ENCODE results near the gene MYO10.
A peak's percentile ranks its signal among the peaks of the same experiment; 100 is the strongest.
"Not testable (repeated sequence)": the region's sequence is repeated elsewhere in the genome, so short reads cannot be mapped to it uniquely, and the experiment has no call there.

MYO10 gene

DNA sequence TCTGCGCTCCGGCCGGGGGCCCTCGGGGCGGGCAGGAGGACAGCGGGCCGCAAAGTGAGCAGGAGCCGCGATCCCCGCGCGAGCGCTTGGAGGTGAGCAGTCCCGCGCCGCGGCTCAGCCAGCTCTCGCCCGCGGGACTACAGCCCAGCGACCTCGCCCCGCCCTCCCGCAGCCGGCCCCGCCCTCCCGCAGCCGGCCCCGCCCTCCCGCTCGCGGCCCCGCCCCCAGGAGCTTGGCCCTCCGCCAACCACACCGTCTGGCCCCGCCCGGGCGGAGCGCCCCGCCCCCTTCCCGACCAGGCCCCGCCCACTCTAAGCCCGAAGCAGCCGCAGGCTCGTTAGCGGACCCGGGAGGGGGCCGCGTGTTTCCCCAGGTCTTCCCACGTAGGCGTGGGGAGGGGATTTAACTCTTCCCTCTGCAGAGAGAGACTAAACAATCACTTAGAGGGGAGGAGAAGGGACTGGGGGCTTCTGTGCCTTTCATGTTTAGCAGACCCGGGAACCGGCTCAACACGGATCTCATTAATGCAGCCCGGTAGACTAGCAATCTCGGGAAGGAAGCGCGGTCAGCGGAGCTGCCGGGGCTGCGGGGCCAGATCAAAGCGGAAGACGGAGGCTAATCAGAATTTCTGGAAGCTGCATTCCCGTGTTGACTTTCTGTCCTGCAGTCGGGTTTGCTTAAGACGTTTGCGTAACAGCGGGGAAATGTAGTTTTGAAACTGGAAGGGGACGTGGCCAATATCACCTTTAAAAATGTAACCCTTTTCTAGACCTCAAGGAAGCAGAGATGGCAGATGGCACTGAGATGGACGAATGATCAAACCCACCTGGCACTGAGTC lies at the start of gene MYO10:
Gene MYO10, minus strand, starts transcription at position 139 of the 839 bp plus-strand sequence. CDS start 480 bp downstream, outside the sequence.
- DNase-seq, result peak in 4 of 6 experiments; percentile 10 to 50 (median 24)

DNA sequence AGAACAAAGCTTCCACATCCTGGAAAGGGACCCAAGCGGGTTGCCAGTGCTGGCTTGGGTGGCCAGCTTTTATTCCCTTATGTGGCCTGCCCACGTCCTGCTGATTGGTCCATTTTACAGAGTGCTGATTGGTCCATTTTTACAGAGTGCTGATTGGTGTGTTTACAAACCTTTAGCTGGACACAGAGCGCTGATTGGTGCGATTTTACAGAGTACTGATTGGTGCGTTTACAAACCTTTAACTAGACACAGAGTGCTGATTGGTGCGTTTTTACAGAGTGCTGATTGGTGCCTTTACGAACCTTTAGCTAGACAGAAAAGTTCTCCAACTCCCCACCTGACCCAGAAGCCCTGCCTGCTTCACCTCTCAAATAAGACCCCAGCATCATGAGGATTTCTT lies 49.2 kb upstream of the MYO10 start:
- not testable (repeated sequence) for DNase-seq

DNA sequence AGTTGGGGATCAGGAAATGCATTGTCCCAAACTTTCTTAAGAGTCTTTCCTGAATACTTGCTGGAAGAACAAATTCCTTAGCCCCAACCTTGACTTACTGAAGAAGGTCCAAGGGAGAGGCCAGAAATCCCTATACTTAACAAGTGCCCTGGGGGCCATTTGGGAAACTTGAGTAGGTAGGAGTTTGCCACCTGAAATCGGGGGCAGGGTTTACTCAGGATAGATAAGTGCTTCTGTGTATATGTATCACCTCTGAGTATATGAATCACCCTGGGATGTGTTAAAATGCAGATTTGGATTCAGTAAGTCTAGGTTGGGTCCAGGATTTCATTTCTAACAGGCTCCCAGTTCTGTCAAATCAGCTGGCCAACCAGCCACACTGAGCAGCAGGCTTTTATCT lies 47.9 kb upstream of the MYO10 start:
- DNase-seq, result no peak

GRCh38 chr5:16983022-16983639 lies 47.0 kb upstream of the MYO10 start:
- no peak for DNase-seq

DNA sequence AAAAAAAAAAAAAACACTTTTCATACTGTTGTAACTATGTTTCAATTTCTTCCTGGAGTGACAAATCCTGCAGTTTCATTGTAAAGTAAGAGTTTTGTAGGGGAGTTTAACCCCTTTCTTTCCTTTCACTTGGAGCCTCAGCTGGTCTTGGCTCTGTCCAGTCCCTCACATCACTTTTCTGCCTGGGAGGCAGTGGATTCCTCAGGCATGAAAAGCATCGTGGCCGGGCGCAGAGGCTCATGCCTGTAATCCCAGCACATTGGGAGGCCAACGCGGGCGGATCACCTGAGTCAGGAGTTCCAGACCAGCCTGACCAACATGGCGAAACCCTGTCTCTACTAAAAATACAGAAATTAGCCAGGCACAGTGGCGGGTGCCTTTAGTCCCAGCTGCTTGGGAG lies 45.6 kb upstream of the MYO10 start:
- no peak for DNase-seq

- DNase-seq, result no peak
Measured at GRCh38 chr5:16980983-16981382, 44.9 kb upstream of the MYO10 start.

DNA sequence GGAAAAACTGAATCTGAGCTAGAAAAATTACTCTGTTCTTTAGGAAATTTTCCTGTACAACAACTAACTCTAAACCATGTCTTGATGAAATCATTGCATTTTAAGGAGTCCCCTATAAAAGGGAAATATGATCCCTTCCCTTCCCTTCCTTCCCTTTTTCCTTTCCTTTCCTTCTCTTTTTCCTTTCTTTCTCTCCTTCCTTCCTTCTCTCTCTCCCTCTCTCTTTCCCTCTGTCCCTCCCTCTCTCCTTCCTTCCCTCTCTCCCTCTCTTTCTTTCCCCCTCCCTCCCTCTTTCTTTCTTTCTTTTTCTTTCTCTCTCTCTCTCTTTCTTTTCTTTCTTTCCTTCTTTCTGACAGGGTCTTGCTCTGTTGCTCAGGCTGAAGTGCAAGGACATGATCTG lies 42.2 kb upstream of the MYO10 start:
- no peak for DNase-seq

- no peak for DNase-seq
Measured at GRCh38 chr5:16976625-16977008, 40.5 kb upstream of the MYO10 start.

DNA sequence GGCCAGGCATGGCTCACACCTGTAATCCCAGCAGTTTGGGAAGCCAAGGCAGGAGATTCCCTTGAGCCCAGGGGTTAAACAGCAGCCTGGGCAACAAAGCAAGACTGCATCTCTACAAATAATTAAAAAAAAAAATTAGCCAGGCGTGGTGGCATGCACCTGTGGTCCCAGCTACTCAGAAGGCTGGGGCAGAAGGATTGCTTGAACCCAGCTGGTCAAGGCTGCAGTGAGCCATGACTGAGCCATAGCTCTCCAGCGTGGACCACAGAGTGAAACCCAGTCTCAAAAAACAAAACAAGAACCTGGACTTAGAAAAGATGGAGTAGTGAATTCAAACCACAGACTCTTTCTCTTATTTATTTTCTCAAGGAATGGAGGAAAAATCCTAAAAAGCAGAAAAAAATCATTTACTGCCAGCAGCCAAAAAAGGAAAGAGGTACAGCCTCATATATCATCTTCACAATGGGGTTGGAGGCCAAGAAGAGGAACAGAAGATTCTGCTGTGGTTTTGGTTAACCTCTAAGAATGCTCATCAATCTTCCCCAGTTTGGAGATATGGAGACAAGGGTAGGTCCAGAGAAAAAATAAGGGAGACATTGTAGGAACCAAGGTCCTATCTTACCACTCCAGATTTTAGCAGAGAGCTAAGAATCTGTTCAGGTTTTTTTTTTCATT lies 40.0 kb upstream of the MYO10 start:
- DNase-seq, result no peak

- no peak for DNase-seq
Measured at GRCh38 chr5:16974981-16975380, 38.9 kb upstream of the MYO10 start.

DNA sequence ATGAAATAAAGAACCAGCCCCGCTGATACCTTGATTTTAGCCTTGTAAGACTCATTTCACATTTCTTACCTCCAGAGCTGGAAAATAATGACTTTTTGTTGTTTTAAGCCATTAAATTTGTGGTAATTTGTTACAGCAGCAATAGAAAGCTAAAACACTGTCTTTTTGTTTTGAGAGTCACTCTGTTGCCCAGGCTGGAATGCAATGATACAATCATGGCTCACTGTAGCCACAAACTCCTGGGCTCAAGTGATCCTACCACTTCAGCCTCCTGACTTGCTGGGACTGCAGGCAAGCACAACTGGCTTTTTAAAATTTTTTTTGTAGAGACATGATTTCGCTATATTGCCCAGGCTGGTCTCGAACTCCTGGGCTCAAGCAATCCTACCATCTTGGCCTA lies 34.7 kb upstream of the MYO10 start:
- no peak for DNase-seq

DNA sequence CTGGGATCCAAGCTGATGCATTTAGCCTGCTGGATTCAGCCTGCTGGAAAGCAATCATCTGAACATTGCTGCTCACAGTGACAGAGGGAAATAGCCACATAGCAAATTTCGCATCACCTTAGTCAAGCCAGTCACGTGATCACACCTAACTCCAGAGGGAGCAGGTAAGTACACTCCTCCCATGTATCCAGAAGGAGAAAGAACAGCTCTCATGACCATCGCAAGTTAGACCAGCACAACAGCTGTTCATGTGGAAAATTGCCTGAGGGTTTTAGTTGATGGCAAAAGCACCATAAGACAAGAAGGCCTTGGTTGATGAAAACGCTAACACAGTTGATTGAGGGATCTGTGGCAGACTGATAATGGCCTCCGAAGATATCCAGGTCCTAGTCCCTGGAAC lies 34.2 kb upstream of the MYO10 start:
- DNase-seq, result no peak

DNA sequence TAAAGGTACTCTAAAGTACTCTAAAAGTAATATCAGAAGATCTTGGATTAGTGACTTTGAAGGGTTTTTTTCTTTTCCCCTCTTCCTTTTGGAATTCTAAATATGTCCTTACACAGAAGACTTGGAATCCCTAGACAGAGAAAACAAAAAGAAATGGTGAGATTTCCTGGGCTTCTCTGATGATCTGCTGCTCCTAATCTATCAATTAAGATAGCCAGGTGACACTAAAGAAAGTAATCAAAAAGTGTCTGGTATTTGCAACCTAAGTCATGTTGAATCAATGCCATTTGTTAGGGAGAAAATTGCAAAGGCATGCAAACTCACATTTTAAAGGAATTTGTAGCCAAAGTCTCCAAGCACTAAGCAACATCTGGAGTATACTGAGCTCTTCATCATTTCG lies 29.5 kb upstream of the MYO10 start:
- no peak for DNase-seq

DNA sequence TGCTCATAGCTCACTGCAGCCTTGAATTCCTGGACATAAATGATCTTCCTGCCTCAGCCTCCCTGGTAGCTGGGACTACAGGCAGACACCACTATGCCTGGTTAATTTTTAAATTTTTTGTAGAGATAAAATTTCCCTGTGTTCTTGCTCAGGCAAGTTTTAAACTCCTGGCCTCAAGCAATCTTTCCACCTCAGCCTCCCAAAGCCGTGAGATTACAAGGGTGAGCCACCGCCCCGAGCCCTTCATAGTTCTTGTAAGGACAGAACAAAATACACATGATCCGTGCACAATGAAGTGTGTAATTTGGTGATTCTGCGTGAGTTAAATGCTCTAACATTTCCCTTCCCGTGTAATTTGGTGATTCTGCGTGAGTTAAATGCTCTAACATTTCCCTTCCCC lies 27.7 kb upstream of the MYO10 start:
- DNase-seq, result no peak

- DNase-seq, result no peak
Measured at GRCh38 chr5:16961131-16961530, 25.0 kb upstream of the MYO10 start.

DNA sequence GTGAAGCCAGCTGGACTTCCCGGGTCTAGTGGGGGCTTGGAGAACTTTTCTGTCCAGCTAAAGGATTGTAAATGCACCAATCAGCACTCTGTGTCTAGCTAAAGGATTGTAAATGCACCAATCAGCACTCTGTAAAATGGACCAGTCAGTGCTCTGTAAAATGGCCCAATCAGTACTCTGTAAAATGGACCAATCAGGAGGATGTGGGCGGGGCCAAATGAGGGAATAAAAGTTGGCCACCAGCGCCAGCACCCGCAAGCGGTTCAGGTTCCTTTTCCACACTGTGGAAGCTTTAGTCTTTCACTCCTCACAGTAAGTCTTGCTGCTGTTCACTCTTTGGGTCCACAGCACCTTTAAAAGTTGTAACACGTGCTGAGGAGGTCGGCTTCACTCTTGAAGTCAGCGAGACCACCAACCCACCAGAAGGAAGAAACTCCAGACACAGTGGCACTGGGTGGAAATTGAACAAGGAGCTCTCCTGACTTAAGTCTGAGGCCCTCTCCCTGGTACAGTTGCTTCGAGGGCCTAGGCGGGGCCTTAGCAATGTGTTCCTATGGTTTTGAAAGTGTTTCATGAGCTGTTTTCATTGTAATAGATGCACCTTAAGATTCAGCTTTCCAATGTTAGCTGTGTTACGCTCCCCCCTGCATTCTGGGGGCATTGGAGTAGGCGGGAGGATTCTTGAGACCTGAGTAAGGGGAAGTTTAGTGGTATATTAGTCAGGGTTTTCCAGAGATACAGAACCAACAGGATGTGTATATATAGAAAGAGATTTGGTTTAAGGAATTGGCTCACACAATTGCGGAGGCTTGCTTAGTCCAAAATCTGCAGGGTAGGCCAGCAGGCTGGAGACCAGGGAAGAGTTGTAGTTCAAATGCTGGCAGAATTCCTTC lies 21.5 kb upstream of the MYO10 start:
- DNase-seq, result no peak

DNA sequence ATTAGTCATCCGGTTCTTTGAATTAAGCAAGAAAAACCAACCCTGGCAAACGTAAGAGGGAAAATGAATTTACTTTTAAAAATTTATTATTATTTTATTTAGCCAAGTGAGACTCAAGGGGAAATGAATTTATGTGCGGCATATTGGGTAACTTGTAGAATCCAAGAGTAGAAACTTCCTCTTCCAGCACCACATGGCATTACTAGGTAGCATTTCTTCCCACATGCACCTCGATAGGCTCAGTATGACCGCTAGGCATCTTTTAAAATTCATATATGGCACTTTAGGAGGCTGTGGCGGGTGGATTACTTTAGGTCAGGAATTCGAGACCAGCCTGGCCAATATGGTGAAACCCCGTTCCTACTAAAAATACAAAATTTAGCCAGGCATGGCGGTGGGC lies 17.6 kb upstream of the MYO10 start:
- DNase-seq, result no peak

GRCh38 chr5:16952968-16953671 lies 17.0 kb upstream of the MYO10 start:
- no peak for DNase-seq

- no peak for DNase-seq
Measured at GRCh38 chr5:16946725-16947124, 10.6 kb upstream of the MYO10 start.

DNA sequence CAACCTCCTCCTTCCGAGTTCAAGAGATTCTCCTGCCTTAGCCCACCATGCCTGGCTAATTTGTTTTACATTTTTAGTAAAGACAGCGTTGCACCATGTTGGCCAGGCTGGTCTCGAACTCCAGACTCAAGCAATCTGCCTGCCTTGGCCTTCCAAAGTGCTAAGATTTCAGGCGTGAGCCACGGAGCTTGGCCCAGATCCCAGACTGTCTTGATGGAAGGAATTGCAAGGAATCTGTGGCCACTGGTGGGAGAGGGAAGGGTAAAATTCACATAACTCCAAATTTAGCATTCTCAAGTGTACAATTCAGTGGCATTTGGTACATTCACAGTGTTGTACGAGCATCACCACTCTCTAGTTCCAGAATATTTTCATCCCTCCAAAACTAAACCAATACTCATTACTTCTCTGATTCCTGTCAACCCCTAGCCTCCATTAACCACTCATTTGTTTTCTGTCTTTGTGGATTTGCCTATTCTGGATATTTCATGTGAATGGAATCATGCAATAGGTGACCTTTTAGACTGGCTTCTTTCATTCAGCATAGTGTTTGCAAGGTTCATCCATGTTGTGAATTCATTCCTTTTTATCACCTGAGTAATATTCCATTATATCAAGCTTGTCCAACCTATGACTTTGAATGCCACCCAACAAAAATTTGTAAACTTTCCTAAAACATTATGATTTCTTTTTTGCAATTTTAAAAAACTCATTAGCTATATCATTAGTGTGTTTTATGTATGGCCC lies 8.9 kb upstream of the MYO10 start:
- DNase-seq, result no peak

DNA sequence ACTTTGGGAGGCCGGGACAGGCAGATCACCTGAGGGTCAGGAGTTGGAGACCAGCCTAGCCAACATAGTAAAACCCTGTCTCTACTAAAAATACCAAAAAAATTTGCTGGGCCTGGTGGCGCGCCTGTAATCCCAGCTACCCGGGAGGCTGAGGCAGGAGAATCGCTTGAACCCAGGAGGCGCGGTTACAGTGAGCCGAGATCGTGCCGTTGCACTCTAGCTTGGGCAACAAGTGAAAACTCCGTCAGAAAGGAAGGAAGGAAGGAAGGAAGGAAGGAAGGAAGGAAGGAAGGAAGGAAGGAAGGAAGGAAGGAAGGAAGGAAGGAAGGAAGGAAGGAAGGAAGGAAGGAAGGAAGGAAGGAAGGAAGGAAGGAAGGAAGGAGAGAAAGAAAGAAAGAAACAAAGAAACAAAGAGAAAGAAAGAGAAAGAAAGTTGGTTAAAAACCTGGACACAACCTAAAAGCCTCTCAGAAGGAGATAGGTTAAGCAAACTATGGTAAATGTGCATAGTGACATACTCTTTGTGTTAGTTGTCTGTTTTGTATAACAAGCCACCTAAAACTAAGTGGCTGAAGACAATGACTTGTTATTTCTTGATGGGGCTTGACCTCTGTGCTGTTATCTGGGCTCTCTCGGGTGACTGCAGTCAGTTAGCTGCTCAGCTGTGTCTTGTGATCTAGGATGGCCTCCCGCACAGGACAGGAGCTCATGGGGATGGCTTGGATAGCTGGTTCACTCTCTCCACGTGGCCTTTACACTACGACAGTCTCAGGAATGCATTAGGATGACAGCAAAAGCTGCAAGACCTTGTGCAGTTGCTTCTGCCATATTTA lies 8.0 kb upstream of the MYO10 start:
- DNase-seq, result no peak

Measured in stimulated activated naive CD4-positive, alpha-beta T cell (primary cell).